ENCODE results near the gene BABAM1.

The BABAM1 gene

GRCh38 chr19:17266975-17267788 is at the start of gene BABAM1:
TSS of gene BABAM1 (plus strand) at chr19:17267443. CDS start at chr19:17268807, 1,364 bp downstream.
- peak within 1 kb of the TSS; percentile 97 for H3K4me3 ChIP-seq (ENCODE audit: low read depth, low read length)
- peak; percentile 100 for DNase-seq
- H3K27ac ChIP-seq = peak within 1 kb of the TSS; percentile 60
- in situ Hi-C loops (cut with HindIII; ENCODE audit: low pct_ligation_motif_present, low sequenced_read_pairs) = no loop called here
- no peaks in the 10 kb centered on the region for H3K27me3 ChIP-seq (replicated peaks)
- H3K36me3 ChIP-seq (replicated peaks) = peaks cover 26% of the 10 kb centered on the region
- no peak for TF ChIP-seq CTCF (IDR thresholded peaks at IDR 0.05; ENCODE audit: low read depth, low read length, missing control alignments)

- in situ Hi-C loops (cut with HindIII; ENCODE audit: low pct_ligation_motif_present, low sequenced_read_pairs) = no loop called here
- peaks cover 16% of the 10 kb centered on the region for H3K36me3 ChIP-seq (replicated peaks)
Observed at GRCh38 chr19:17219286-17219685, 48.0 kb upstream of the BABAM1 start.

GRCh38 chr19:17220207-17220758 is 47.0 kb upstream of the BABAM1 start:
- no peak for TF ChIP-seq CTCF (IDR thresholded peaks at IDR 0.05; ENCODE audit: low read depth, low read length, missing control alignments)
- in situ Hi-C loops (cut with HindIII; ENCODE audit: low pct_ligation_motif_present, low sequenced_read_pairs) = no loop called here
- Histone ChIP-seq H3K27me3 (replicated peaks) (no peaks in the 10 kb centered on the region), H3K36me3 (replicated peaks) (peaks cover 16% of the 10 kb centered on the region), H3K27ac (no peak overlapping the region), H3K4me3 (ENCODE audit: low read depth, low read length) (no peak overlapping the region)
- peak; percentile 71 for DNase-seq

More at GRCh38 chr19:17219286-17219685, 48.0 kb upstream of the BABAM1 start:
- H3K27me3 ChIP-seq (replicated peaks) = no peaks in the 10 kb centered on the region
- no peak overlapping the region for H3K4me3 ChIP-seq (ENCODE audit: low read depth, low read length)
- no peak for DNase-seq
- TF ChIP-seq CTCF (IDR thresholded peaks at IDR 0.05; ENCODE audit: low read depth, low read length, missing control alignments) = no peak
- H3K27ac ChIP-seq = no peak overlapping the region

- no peaks in the 10 kb centered on the region for H3K27me3 ChIP-seq (replicated peaks)
- H3K4me3 ChIP-seq (ENCODE audit: low read depth, low read length) = no peak overlapping the region
- TF ChIP-seq CTCF (IDR thresholded peaks at IDR 0.05; ENCODE audit: low read depth, low read length, missing control alignments) = no peak
- H3K27ac ChIP-seq = no peak overlapping the region
- no peak for DNase-seq
- in situ Hi-C loops (cut with HindIII; ENCODE audit: low pct_ligation_motif_present, low sequenced_read_pairs) = no loop called here
- H3K36me3 ChIP-seq (replicated peaks) = peaks cover 3% of the 10 kb centered on the region
Observed at GRCh38 chr19:17225053-17225452, 42.2 kb upstream of the BABAM1 start.

GRCh38 chr19:17226002-17226933 is 41.0 kb upstream of the BABAM1 start, which contains the start of gene OCEL1:
TSS of gene OCEL1 (plus strand) at chr19:17226226. CDS start at chr19:17226248, 22 bp downstream.
- in situ Hi-C loops (cut with HindIII; ENCODE audit: low pct_ligation_motif_present, low sequenced_read_pairs) = no loop called here
- DNase-seq = peak; percentile 98
- H3K27me3 ChIP-seq (replicated peaks) = no peaks in the 10 kb centered on the region
- no peak for TF ChIP-seq CTCF (IDR thresholded peaks at IDR 0.05; ENCODE audit: low read depth, low read length, missing control alignments)
- H3K27ac ChIP-seq = peak within 1 kb of the TSS; percentile 81
- H3K36me3 ChIP-seq (replicated peaks) = peaks cover 10% of the 10 kb centered on the region
- peak within 1 kb of the TSS; percentile 72 for H3K4me3 ChIP-seq (ENCODE audit: low read depth, low read length)
